Ramos (cell line): ENCODE measurements around the gene AP3S2.

Experiments used
- in situ Hi-C: fragments of 300-500 bp; cut with MboI; formaldehyde crosslinking; loops from one replicate; pipeline ENCODE4 v1.14.3; 2022; ENCODE audit warnings: low sequenced_read_pairs; ENCODE audit not compliant: unreplicated experiment

The AP3S2 gene

DNA sequence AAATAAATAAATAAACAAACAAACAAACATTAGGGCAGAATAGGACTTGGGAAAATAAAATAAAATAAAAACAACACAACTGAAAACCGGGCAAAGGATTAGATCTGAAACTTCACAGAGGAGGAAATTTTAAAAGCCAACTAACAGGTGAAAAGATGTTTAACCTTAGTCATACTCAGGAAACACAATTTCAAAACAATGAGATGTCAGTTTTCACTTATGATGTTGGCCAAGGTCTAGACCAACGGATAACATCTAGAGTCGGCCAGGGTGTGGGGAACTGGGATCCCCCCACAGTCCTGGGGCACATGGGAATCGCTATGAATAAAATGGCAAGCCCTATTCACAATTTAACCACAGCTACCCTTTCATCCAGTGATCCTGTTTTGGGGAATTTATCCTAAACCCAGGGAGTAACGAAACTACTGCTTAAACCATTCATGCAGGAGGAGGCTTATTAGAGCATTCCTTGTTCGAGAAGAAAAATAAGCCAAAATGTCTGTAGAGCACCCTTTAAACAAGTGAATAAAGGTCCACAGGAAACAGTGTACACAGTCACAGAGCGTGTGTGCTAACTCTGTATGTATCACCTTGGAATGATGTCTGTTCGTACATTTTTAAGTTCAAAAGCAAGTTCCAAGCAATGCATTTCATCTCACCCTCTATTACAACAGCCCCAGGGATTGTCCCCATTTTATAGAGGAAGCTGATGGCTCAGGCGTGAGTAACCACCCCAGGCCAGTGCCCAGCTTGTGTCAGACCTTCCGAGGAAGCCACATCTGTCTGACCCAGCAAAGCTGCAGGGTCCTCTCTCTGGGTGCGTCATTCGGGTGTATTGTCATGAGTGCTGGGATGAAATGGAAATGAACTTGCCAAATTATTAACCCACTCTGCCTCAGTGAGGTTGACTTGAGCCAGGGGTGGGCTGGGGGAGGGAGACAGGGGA, 72.9 kb downstream of the AP3S2 start:
- in situ Hi-C loops: no loop called here

DNA sequence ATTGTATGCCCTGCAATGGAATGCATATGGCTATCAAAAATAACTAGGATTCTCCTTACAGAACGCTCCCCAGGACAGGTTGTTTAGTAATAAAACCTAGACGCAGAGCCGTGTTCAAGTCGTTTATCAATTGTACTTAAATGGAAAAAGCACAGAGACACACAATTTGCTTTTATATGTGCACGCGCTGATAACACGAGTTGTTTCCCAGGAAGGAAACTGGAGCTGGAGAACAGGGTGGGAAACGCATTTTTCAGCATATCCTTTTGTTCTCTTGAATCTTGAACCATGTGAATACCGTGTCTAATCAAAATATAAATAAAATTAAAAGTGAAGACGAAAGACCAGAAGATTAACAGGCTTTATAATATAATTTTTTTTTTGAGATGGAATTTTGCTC, 75.5 kb downstream of the AP3S2 start:
- in situ Hi-C loops: no loop called here

DNA sequence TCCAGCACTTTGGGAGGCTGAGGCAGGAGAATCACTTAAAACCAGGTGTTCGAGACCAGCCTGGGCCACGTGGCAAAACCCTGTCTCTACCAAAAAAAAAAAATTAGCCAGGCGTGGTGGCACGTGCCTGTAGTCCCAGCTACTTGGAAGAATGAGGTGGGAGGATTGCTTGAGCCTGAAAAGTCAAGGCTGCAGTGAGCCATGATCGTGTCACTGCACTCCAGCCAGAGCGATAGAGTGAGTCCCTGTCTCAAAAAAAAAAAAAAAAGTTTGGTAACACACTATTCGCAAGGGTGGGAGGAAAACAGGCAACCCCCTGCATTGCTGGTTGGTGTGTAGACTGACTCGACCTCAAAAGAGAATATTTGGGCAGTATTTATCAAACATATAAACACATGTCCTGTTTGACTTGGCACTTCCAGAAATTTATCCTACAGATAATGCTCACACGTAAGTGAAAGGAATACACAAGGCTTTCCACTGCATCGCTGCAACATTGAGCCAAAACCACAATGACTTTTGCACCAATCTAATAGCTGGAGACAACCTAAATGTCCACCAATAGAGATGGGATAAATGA, 76.0 kb downstream of the AP3S2 start:
- in situ Hi-C loops: no loop called here

DNA sequence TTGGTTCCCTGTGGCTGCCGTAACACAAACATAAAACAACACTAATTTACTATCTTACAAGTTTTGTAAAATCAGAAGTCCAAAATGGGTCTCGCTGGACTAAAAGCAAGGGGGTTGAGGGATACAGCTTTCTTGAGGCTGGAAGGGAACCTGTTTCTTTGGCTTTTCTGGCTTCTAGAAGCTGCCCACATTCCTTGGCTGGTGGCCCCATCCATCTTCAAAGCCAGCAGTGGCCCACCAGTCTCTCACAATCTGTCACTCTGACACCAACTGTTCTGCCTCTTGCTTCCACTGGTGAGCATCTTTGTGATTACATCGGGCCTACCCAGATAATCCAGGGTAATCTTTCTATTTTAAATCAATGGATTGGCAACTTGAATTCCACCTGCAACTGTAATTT, 78.0 kb downstream of the AP3S2 start:
- in situ Hi-C loops: no loop called here

DNA sequence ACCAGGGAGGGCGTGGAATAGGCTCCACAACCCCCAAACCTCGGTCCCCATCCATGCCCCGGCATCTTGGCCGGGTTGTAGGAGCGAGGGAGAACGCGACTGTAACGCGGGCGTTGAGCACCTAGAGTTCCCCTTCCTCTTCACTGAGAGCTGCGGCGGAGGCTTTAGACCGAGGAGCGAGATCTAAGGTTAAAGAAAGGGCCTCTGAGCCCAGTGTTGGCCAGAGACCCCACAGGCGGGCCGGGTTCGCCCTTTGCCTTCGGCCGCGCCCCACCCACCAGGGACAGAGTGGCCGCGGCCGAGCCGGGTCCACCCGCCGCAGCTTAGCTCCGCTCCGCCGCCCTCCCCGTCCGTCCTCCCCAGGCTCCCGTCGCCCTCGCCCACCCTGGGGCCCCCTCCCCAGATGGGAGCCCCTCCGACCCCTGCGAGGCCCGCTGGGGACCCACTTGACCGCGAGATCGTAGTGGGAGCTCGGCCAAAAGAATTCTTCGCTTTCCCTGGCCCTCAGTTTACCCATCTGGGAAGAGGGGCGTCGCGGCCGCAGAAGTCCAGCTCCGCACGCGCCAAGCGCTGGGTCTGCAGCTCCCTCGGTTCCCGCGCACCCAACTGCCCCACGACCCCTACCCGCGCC, 79.6 kb downstream of the AP3S2 start:
- in situ Hi-C loops: no loop called here

DNA sequence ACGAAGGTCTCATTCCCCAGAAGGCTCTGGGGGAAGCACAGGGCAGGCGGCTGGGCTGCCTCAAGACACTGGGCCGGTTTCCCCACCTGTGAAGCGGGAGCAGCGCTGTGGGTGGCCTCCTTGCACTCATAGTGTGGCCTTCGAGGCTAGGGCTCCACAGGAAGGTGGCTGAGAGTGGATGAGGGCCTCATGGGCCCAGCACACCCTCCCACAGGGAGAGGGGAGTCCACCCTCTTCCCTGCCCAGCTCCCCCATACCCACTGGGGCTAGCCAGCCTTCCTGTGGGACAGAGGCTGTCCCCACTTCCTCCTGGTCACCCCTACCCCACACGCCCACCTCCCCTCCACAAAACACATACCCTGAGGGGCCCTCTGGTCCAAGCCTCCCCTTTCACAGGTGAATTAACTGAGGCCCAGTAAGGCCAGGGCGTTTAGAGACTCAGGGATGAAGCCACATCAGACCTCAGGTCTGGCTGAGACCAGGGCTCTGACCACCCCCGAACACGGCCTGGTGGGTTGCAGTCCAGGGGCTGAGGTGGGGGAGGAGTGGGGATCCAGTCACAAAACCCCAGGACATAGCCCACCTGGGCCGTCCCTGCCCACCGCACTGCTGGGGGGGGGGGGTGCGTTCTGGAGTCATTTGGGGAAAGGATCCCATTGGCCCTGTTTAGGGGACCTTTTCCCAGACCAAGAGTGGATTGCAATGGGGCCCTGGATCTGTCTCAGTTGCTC, 80.2 kb downstream of the AP3S2 start:
- in situ Hi-C loops: no loop called here

DNA sequence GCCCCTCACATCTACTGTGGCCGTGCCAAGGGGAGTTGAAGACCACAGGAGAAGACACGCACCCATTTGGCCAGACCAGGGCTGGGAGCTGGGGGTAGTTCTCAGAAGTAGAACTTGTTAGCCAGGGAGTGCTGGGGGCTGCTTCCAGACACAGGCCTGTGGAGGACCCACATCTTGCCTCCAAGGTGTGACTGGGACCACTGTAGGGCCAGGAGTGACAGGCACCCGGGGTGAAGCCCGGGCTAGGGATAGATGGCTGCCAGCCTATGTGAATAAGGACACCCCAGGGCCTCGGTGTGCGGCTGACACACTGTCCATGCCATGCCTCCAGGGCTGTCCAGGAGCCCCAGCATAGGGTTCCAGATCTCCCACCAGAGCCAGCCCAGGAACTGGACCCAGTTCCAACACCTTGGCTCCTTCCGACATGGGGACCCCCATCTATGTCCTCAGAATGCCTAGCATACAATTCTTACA, 80.9 kb downstream of the AP3S2 start:
- in situ Hi-C loops: no loop called here

DNA sequence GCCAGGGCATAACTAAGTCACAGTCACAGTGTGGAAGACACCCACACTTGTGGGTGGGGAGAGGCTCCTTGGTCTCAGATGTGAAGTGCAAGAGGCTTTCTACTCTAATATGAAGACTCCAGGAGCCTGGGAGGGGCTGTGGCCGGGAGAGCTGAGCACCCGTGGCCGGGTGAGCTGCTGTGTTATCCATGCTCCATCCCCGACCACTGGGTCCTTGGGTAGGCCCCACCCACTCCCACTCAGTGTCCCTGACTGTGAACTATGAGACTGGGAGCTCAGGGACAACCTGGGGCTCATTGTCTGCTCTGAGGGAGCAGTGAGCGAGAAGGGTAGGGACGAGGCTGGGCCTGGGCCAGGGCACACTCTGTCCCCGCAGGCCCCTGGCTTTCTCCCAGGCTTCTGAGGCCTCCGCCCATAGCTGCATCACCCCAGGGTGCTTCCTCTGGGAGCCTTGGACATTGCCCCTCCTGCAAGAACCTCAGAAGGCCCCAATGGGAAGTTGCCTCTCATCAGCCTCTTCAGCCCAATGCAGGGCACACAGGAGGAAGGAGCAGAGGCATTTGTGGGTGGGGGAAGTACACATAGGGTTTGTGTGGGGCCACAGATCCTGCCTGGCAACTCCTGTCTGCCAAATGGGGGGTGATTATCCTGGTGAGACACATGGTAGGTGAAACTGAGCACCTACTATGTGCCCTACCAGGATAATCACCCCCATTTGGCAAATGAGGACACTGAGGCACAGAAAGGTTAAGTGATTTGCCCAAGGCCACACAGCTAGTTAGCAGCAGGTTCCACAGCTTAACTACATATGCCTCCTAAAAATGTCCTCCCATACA, 81.6 kb downstream of the AP3S2 start:
- in situ Hi-C loops: no loop called here

DNA sequence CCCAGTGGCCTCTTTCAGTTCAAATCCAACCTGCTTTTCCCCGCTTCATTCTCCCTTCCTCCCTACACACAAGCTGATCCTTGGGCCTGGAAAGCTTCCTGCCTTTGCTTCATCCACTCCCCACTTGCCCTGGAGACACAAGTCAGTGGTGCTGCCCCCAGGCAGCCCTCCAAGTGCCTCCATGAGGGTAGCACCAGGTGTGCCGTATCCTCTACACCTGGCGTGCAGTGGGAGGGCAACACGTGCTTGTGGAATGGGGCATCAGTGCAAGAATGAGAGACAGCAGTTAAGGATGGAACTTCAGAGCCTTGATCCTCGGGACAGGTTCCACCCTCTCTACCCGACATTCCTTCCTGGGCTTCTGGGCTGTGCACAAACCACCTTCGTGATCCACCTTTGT, 83.0 kb downstream of the AP3S2 start:
- in situ Hi-C loops: no loop called here

DNA sequence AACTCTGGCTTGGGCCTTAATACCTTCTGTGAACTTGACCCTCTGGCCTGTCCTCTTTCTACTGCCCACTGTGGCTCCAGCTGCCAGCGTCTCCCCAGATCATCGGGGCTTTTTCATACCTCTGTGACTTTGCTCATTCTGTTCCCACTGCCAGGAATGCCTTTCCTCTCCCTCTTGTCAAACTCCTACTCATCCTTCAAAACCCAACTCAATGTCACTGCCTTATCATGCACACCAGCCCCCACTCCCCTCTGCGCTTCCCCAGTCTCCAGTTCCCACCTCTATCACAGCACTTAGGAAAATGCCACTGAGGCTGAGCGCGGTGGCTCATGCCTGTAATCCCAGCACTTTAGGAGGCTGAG, 84.0 kb downstream of the AP3S2 start:
- in situ Hi-C loops: no loop called here

DNA sequence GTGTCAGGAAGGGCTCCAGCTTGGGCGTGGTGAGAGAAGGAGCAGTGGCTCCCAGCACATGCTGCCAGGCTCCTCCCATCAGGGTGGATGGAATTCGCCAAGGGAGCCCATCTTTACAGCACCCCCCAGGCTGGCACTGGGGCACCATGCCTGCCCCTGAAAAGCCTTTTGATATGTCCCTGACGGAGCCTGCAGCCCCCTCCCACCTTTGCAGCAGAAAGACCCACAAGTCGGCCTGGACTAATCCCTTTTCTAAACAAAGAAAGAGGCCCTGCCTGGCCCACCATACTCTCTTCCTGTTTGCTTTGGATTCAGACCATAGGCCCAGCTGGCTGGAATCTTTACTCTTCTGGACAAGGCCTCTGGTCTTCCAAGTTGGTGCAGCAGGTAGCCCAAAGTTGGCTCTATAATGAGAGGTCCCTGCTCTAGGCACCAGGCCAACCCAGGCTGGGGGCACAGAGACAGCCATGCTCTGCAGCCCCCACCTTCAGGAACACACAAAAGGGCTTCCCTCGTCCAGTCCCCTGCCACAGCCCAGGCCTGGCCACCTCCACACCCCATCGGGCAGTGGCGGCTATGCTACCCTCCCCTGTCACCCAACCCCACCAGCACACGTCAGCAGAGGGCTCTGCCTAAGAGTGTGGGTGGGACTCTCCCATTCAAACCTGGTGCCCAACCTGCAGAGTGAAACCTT, 84.6 kb downstream of the AP3S2 start:
- in situ Hi-C loops: no loop called here

DNA sequence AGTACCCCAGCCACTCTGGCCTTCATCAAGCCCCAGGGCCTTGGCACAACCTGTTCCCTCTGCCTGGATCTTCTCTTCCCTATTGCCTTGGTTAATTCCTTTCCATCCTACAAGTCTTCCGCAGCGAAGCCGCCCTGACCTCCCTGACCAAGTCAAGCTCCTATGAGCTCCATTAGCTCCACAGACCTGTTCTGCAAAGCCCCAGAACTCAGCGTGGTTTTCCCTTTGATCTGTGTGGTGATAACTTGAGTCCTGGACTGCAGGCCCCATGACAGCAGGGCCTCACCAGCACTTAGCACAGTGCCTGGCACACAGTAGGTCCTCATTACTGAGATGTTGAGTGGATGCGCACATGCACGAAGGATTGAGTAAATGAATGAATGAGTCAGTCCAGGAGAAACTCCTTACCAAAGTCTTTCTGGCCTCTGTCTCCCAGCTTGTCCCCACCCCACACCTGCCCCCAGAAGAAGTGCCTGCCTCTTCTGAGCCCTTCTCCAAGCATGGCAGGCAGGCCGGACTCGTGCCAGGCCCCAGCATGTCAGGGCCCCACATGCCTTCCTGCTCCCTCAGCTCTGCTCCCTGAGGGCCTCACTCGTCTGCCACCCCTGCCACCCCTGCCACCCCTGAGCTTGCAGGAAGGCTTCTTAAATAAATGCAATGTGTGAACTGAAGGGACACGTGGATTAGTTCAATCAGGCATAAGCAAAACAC, 85.5 kb downstream of the AP3S2 start:
- in situ Hi-C loops: no loop called here

DNA sequence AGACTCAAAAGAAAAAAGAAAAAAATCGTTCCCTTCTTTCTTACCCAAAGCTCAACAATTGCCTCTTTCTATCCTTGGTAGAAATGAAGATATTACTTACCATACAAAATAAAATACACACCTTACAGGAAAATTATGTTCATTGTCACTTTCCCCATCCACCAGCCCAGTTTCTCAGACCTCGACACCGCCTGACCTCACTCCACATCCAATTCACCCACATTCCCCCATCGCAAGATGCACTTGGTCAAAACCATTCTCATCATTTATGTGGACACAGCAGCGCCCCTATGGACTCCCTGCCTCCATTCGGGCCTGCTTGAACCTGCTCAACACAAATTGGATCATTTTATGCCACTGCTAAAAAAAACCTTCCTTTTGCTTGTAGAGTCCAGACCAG, 86.1 kb downstream of the AP3S2 start:
- in situ Hi-C loops: no loop called here

DNA sequence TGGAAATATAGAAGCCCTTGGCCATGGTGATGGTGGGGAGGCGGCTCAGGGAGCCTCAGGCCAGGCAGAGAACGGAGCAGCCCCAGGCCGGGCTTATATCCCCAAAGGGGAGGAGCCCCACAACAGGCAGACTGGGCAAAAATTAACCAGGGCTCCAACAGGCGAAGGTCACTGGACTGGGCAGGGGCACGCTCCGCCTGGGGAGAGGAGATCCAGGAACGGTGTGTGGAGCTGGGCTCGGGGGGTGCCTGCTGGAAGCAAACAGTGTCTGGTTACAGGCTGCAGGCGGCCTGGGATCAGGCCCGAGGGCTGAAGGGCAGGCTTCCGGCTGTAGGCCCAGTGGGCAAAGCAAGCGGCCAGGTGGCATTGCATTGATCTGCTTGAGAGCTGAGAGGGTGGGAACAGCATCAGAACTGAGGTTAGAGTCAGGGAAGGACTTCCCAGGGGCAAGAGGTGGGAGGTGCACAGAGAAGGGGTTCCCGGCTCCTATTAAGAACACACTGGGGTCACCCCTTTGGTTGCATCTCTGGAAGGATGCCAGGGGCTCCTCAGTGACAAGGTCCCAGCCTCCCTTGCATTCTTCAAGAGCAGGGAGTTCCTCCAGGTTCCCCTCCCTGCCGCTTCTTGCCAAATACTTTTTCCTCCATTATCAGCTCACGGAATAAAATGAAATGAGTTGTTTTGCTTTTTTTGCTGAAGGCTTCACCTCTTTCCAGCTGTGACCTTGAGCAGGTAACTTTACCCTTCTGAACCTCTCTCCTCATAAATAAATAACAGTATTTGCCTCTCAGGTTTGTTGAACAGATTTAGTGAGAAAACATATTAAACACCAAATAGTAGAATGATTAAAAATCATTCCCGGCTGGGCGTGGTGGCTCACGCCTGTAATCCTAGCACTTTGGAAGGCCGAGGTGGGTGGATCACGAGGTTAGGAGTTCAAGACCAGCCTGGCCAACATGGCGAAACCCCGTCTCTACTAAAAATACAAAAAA, 86.9 kb downstream of the AP3S2 start:
- in situ Hi-C loops: no loop called here

DNA sequence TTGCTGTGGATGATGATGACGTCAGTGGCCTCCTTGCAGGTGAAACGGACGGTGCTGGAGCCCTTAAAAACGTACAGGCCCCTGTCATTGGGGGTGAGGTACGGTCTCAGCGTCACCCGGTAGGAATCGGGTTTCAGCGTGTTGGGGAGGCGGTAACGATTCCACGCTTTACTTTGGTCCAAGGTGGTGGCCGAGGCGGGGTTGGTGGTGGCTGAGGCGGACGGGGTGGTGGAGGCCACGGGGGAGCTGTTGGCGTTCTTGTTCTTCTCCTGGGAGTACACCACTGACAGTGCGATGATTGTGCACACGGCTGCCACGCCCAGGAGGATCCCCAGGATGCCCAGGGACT, 87.6 kb downstream of the AP3S2 start:
- in situ Hi-C loops: no loop called here

DNA sequence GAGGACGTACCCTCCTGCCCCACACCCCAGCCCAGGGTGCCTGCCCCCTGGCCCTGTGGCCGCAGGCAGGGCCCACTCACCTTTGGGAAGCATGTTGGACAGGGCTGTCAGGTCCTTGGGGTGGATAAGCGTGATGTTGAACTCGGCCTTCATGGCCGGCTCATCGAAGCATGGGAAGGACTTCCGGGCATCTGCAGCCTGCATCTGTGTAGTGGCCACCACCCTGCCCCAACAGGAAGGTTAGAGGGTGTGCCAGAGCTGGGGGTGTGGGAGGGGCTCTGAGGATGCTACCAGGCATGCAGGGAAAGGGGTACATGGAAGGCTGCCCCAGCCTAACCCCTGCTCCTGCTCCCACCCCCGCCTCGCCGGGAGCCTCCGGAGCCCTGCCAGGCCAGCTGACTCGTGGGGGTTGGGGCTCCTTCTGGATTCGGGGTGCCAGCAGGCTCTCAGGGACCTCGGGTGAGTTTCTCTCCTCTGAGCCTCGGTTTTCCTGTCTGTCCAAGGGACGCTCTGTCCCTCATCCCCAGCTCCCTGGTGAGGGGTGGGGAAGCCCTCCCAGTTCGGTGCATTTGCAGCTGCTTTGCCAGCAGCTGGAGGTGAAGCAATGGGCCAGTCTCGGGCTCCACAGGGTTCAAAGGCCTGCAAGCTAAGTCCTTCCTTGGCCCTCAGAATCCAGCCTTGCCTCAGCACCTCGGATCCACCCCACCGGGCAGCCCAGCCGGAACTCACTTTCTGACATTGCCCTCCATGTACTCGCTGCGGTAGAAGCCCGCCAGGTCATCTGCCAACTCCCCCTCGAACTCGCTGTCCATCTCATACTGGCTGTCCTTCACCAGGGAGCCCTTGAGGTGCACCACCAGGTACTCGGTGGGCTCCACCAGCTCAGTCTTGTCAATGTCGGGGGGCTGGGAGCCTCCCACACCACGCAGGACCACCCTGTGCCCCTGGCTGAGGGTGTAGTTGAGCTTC, 88.3 kb downstream of the AP3S2 start:
- in situ Hi-C loops: no loop called here
